Medulla oblongata (tissue), 1 donor: ENCODE results near the gene PIWIL4.
A peak's percentile ranks its signal among the peaks of the same experiment; 100 is the strongest.
"Not testable (repeated sequence)": the region's sequence is repeated elsewhere in the genome, so short reads cannot be mapped to it uniquely, and the experiment has no call there.

Experiments used
- DNase-seq: peaks from one replicate; pipeline ENCODE4 v3.0.0-alpha.2; 2015; ENCODE audit errors: extremely low spot score

The PIWIL4 gene

GRCh38 chr11:94546886-94547285 is 20.3 kb upstream of the PIWIL4 start:
- DNase-seq: no peak

- no peak for DNase-seq
Observed at GRCh38 chr11:94549146-94549545, 18.0 kb upstream of the PIWIL4 start.

GRCh38 chr11:94550513-94550912 is 16.7 kb upstream of the PIWIL4 start:
- no peak for DNase-seq

DNA sequence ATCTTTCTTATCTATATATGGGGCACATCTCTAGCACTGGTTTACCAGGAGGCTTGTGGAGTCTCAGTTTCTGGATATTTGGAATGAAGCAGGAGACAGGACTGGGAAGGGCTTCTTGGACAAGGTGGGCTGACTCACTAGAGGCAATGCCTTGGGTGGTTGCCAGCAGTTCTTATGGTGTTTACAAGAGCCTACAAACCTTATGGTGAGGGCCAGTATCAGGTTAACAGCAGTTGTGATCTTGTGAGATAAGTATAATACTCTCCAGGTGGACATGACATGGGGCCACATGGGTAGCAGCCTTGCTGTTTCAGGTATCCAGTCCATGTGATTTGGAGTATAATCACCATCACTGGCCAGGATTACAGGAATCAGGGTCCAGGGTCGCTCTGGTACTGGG is 13.2 kb upstream of the PIWIL4 start:
- no peak for DNase-seq

GRCh38 chr11:94555752-94556329 is 11.3 kb upstream of the PIWIL4 start:
- not testable (repeated sequence) for DNase-seq

DNA sequence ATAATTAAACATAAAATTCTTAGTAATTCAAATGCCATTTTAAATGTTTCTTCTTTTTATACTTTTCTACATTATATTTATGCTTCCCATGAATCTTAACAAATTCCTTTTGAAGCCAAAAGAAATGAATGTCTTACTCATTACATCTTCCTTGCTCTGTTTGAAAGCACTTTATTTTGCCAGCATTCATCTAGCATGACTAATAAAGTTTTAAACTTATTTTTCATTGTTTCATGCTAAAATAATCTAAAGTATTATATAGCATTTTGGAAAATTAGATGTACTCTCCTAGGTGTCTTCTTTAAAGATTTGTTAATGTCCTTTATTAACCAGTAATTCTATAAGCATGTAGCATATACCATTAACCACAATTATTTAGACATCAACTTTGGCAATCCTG is 9.7 kb upstream of the PIWIL4 start:
- no peak for DNase-seq

DNA sequence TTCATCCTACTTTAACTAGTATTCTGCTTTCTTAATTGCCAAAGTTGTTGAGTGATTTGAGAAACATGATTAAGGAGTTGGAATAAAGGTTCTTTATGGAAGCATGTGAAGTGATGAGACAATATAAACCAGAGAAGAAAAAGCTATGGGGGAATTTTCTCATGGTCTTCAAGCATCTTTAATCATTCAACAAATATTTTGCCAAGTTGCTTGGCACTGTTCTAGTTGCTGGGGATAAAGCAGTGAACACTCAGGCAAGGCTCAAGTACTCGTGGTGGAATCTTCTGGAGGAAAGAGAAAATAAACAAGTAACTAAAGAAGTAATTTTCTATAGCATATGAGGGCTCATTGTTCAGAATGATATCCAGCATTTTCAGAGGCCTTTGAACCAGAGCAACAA is 9.2 kb upstream of the PIWIL4 start:
- DNase-seq: no peak

DNA sequence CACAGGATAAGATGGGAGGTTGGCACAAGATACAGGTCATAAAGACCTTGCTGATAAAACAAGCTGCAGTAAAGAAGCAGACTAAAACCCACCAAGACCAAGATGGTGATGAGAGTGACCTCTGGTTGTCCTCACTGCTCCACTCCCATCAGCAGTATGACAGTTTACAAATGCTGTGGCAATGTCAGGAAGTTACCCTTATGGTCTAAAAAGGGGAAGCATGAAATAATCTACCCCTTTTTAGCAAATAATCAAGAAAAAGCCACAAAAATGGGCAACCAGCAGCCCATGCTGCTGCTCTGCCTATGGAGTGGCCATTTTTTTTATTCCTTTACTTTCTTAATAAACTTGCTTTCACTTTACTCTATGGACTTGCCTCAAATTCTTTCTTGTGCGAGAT is 8.7 kb upstream of the PIWIL4 start:
- DNase-seq: no peak

GRCh38 chr11:94558932-94559331 is 8.2 kb upstream of the PIWIL4 start:
- DNase-seq: no peak

- no peak for DNase-seq
Observed at GRCh38 chr11:94559361-94559760, 7.8 kb upstream of the PIWIL4 start.

GRCh38 chr11:94560834-94561233 is 6.3 kb upstream of the PIWIL4 start:
- DNase-seq: no peak

DNA sequence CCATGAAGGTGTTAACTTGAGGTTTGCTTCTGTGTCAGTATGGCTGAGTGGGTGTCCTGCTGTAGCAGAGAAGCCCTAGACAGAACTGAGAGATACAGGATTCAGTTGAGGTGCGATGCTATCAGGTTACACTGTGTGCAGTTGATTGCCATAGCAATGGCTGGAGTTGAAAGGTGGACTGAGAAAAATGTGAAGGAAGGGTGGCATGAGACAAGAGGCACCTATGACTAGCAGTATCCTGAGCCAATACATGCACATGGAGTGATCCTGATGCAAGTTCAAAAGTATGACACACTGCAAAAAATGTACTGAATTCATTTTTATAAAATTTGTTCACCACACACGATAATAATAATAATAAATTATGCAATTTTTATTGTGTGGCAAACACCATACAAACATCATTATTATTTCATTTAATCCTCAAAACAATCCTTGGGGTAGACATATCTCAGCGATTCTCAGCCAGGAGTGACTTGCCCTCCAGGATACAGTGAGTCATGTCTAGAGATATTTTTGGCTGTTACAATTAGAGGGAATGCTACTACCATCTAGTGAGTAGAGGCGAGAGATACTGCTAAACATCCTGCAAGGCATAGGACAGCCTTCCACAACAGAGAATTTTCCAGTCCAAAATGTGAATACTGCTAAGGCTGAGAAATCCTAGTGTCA is 3.9 kb upstream of the PIWIL4 start:
- no peak for DNase-seq

DNA sequence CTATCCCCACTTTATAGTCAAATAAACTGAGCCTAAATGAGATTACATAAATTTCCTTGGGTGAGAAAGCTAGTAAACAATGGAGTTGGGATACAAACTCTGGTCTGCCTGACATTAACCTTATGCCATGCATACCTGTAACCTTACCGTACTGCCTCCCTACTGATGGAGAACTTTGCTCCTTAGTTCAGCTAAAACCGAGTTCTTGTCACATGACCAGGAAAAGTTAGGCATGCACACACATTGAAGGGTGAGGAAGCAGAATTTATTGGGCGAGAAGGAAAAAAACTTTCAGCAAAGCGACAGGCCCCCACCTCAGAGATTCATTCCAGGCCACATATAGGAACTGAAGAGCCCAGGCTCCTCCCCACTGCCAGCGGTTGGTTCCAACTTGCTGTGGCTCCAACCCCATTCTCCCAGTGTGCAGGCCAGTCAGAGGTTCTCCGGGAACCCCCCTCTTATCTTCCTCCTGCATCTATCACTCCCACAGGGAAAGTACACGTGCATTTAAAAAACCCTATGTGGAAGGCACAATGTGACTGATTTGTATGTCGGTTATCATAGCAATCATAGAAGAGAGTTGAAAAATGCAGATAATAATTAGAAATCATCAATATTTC is 3.2 kb upstream of the PIWIL4 start:
- no peak for DNase-seq

DNA sequence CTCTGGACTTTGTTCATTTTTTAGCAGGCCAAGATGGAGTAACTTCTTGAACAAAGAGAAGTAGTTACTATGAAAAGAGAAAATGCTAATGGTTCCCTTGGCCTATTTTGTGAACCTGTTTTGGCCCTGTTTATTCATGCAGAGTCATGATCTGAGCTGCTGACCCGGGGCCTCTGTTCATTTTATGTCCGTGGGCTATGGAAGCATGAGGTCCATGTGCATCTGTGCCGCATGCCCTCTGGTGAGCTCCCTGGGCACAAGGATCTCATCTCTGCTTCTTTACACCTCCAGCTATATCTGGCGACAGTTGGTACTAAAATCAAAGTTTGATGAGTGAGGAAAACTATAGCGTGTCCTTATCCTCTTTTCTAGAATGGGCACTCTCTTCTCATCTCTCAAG is 1.0 kb downstream of the PIWIL4 start:
- no peak for DNase-seq

DNA sequence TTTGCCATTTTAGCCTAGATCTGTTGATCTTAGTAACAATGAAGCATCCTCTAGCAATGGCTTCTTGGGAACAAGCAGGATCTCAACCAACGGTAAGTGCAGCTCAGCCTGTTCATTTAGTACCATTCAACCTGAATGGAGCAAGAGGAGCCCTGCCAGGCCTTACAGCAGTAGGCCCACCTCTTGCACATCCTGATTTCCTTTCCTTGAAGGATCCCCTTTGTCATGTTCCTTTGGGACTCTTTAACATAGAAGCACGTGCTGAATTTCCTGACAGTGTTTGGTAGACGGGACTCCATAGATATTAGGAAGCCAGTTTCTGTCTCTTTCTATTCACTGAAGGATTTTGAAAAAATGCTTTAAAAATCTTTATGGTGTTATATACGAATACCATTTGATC is 1.5 kb downstream of the PIWIL4 start:
- no peak for DNase-seq

DNA sequence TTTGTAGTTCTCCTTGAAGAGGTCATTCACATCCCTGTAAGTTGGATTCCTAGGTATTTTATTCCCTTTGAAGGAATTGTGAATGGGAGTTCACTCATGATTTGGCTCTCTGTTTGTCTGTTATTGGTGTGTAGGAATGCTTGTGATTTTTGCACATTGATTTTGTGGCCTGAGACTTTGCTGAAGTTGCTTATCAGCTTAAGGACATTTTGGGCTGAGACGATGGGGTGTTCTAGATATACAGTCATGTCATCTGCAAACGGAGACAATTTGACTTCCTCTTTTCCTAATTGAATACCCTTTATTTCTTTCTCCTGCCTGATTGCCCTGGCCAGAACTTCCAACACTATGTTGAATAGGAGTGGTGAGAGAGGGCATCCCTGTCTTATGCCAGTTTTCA is 5.8 kb downstream of the PIWIL4 start:
- not testable (repeated sequence) for DNase-seq

- no peak for DNase-seq
Observed at GRCh38 chr11:94574193-94574961, 7.2 kb downstream of the PIWIL4 start.

DNA sequence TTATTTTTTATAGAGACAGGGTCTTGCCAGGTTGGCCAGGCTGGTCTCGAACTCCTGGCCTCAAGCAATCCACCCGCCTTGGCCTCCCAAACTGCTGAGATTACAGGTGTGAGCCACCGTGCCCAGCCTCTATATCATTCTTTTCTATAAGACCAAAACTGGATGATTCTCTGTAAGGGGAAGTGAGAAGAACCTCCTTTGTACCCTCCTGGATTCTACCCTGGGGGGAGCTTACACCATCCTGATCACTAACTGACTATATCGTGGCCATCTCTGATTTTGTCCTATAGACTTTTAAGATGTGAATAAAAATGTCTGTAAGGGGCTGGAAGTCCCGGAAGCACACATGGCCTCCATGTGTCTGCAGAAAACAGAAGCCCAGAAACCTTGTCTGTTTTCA is 9.1 kb downstream of the PIWIL4 start:
- no peak for DNase-seq

DNA sequence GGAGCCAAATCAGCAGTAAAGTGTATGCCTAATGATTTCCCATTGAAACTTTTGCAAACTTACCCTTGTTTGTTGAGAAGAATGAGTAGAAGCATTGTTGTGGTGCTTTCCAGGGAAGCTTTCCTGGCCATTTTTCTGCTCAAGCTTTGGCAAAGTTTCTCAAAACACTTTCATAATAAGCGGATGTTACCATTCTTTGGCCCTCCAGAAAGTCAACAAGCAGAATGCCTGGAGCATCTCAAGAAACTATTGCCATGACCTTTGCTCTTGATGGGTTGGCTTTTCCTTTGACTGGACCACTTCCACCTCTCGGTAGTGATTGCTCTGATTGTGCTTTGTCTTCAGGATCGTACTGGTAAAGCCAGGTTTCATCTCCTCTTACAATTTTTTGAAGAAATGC is 10.7 kb downstream of the PIWIL4 start:
- DNase-seq: no peak

- DNase-seq: no peak
Observed at GRCh38 chr11:94581926-94582325, 14.8 kb downstream of the PIWIL4 start.

GRCh38 chr11:94583213-94583865 is 16.2 kb downstream of the PIWIL4 start:
- DNase-seq: no peak

GRCh38 chr11:94583866-94584500 is 16.8 kb downstream of the PIWIL4 start:
- peak; percentile 37 for DNase-seq
